OCI-LY3 (cell line): Measurements from ENCODE around the gene PACRG.
"Not testable (repeated sequence)": the region's sequence is repeated elsewhere in the genome, so short reads cannot be mapped to it uniquely, and the experiment has no call there.

Experiments used
- H2AFZ ChIP-seq: fragments of 200-600, 300-600 bp; shearing (Covaris generic); 2 replicates; pipeline ENCODE4 v1.6.0; 2014; ENCODE audit warnings: antibody characterized with exemption, low read depth, low read length
- H3K27ac ChIP-seq: fragments of 200-600, 300-600 bp; sonication (generic); 2 replicates; pipeline ENCODE4 v1.5.1; 2014; ENCODE audit warnings: mild to moderate bottlenecking, low read length, moderate library complexity, mixed read lengths
- H3K27me3 ChIP-seq: fragments of 200-600, 300-600 bp; sonication (generic); 2 replicates; pipeline ENCODE4 v1.6.1; 2014; ENCODE audit warnings: low read depth, low read length, mixed read lengths
- H3K36me3 ChIP-seq: fragments of 200-600, 300-600 bp; sonication (generic); replicated peaks from 2 replicates; pipeline ENCODE3; 2014; ENCODE audit warnings: low read depth, low read length, mixed read lengths
- H3K4me1 ChIP-seq: fragments of 300-600, 200-600 bp; sonication (generic); 2 replicates; pipeline ENCODE4 v1.6.1; 2014; ENCODE audit warnings: low read length, mixed read lengths
- H3K4me2 ChIP-seq: fragments of 200-600, 300-600 bp; sonication (generic); 2 replicates; pipeline ENCODE4 v1.6.1; 2014; ENCODE audit warnings: low read length, mixed read lengths
- H3K4me3 ChIP-seq: fragments of 300-600, 200-600 bp; sonication (generic); 2 replicates; pipeline ENCODE4 v1.5.1; 2014; ENCODE audit warnings: antibody characterized with exemption, mild to moderate bottlenecking, low read length, moderate library complexity
- H3K79me2 ChIP-seq: fragments of 300-600, 200-600 bp; shearing (Covaris generic); 2 replicates; pipeline ENCODE4 v1.6.1; 2014; ENCODE audit warnings: mild to moderate bottlenecking, low read length, mixed read lengths
- H3K9ac ChIP-seq: fragments of 300-600, 200-600 bp; shearing (Covaris generic); 2 replicates; pipeline ENCODE4 v1.6.0; 2014; ENCODE audit warnings: mild to moderate bottlenecking, low read length, moderate library complexity
- H3K9me3 ChIP-seq: fragments of 200-600, 300-600 bp; shearing (Covaris generic); 2 replicates; pipeline ENCODE4 v1.6.1; 2014; ENCODE audit warnings: low read length, mixed read lengths; ENCODE audit not compliant: insufficient read depth
- H4K20me1 ChIP-seq: fragments of 200-600, 300-600 bp; sonication (generic); 2 replicates; pipeline ENCODE4 v1.6.1; 2016; ENCODE audit warnings: low read length, mixed read lengths; ENCODE audit not compliant: insufficient read depth
- EZH2phosphoT487 ChIP-seq: fragments of 200-600 bp; shearing (Covaris generic); IDR thresholded peaks from 2 replicates; pipeline ENCODE4 v1.6.1; 2018; ENCODE audit warnings: antibody characterized with exemption, mixed run types, low read depth
- TF ChIP-seq, protein P1 (sequence below): fragments of 200-600, 300-600 bp; sonication (generic); IDR thresholded peaks from 2 replicates; pipeline ENCODE4 v1.5.1; 2014; ENCODE audit warnings: antibody characterized with exemption, low read length, low read depth

Gene PACRG

GRCh38 chr6:163311830-163312229, 584.1 kb downstream of the PACRG start:
- Histone ChIP-seq H3K9me3 (no peaks in the 10 kb centered on the region), H3K4me1 (no peaks in the 10 kb centered on the region), H3K36me3 (no peaks in the 10 kb centered on the region), H3K9ac (no peak overlapping the region), H3K4me2 (no peak overlapping the region), H3K4me3 (no peak overlapping the region), H3K27ac (no peak overlapping the region), H2AFZ (no peak overlapping the region), H4K20me1 (no peaks in the 10 kb centered on the region), H3K27me3 (no peaks in the 10 kb centered on the region), H3K79me2 (no peaks in the 10 kb centered on the region)
- no peak for TF ChIP-seq EZH2phosphoT487
- TF ChIP-seq, protein P1, sequence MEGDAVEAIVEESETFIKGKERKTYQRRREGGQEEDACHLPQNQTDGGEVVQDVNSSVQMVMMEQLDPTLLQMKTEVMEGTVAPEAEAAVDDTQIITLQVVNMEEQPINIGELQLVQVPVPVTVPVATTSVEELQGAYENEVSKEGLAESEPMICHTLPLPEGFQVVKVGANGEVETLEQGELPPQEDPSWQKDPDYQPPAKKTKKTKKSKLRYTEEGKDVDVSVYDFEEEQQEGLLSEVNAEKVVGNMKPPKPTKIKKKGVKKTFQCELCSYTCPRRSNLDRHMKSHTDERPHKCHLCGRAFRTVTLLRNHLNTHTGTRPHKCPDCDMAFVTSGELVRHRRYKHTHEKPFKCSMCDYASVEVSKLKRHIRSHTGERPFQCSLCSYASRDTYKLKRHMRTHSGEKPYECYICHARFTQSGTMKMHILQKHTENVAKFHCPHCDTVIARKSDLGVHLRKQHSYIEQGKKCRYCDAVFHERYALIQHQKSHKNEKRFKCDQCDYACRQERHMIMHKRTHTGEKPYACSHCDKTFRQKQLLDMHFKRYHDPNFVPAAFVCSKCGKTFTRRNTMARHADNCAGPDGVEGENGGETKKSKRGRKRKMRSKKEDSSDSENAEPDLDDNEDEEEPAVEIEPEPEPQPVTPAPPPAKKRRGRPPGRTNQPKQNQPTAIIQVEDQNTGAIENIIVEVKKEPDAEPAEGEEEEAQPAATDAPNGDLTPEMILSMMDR: no peak

- H3K4me2 ChIP-seq: no peak overlapping the region
- H3K9ac ChIP-seq: no peak overlapping the region
- H3K27me3 ChIP-seq: no peaks in the 10 kb centered on the region
- H4K20me1 ChIP-seq: no peaks in the 10 kb centered on the region
- no peaks in the 10 kb centered on the region for H3K36me3 ChIP-seq
- no peak overlapping the region for H2AFZ ChIP-seq
- no peak overlapping the region for H3K4me3 ChIP-seq
- no peak for TF ChIP-seq EZH2phosphoT487
- TF ChIP-seq, protein P1: no peak
- H3K79me2 ChIP-seq: no peaks in the 10 kb centered on the region
- no peaks in the 10 kb centered on the region for H3K4me1 ChIP-seq
- H3K9me3 ChIP-seq: no peaks in the 10 kb centered on the region
- H3K27ac ChIP-seq: no peak overlapping the region
These were observed 585.8 kb downstream of the PACRG start for GRCh38 chr6:163313566-163313965.

DNA sequence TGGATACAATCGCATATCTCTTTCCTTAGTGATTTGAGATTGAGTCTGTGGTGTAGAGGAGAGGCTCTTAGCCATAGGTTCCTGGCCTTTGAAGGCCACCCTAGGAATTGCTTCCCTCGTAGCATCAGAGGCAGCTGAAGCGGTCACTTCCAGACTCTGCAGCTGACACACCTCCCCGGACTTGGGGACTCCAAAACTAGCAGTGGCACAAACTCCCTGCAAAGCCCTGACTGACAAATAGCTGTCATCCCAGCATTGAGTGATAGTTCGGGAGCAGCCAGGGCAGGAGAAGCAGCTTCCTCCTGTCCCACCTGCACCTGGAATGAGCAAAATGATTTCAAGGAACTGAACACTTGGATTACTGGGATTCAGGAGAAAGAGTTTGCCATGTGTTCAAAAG, 586.2 kb downstream of the PACRG start:
- Histone ChIP-seq H3K27me3 (no peaks in the 10 kb centered on the region), H2AFZ (no peak overlapping the region), H3K27ac (no peak overlapping the region), H3K4me3 (no peak overlapping the region), H3K36me3 (no peaks in the 10 kb centered on the region), H3K79me2 (no peaks in the 10 kb centered on the region), H4K20me1 (no peaks in the 10 kb centered on the region), H3K4me1 (no peaks in the 10 kb centered on the region), H3K9me3 (no peaks in the 10 kb centered on the region), H3K9ac (no peak overlapping the region), H3K4me2 (no peak overlapping the region)
- TF ChIP-seq, protein P1: no peak
- TF ChIP-seq EZH2phosphoT487: no peak

DNA sequence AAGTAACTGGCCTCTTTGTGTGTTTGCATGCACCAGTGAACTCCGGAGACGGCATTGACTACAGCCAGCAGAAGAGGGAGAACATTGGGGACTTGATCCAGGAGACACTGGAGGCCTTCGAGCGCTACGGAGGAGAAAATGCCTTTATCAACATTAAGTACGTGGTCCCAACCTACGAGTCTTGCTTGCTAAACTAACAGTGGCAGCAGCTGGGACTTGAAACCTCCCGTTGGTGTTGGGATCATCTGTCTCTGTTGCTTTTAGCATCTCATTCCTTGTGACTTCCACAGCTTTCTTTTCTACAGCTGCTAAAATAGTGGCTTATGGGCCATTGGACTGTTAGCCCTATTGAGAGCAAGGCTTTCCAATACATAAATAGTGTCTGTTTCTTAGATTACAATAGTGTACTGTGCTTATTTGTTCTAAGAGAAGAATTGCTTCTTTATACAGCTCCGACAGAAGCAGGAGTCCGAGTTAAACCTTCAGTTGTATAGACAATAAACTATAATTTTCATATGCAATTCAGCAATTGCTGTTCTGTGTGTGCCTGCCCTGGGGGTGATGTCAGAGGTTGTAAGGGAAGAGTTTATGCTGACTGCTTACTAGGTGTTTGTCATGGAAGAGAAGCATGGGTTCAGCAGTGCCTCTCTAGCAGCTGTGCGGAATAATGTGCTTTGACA, 587.2 kb downstream of the PACRG start:
- no peak overlapping the region for H3K9ac ChIP-seq
- H3K4me1 ChIP-seq: no peaks in the 10 kb centered on the region
- no peaks in the 10 kb centered on the region for H4K20me1 ChIP-seq
- H3K27me3 ChIP-seq: no peaks in the 10 kb centered on the region
- no peaks in the 10 kb centered on the region for H3K9me3 ChIP-seq
- no peak overlapping the region for H2AFZ ChIP-seq
- no peak overlapping the region for H3K4me2 ChIP-seq
- H3K4me3 ChIP-seq: no peak overlapping the region
- no peaks in the 10 kb centered on the region for H3K36me3 ChIP-seq
- H3K27ac ChIP-seq: no peak overlapping the region
- H3K79me2 ChIP-seq: no peaks in the 10 kb centered on the region
- TF ChIP-seq, protein P1: no peak
- TF ChIP-seq EZH2phosphoT487: no peak

GRCh38 chr6:163316866-163317495, 589.2 kb downstream of the PACRG start:
- not testable (repeated sequence) for H3K4me2 ChIP-seq, H3K9ac ChIP-seq, H3K36me3 ChIP-seq, H3K27ac ChIP-seq, H3K79me2 ChIP-seq, H4K20me1 ChIP-seq, H3K4me1 ChIP-seq, H3K4me3 ChIP-seq, H3K27me3 ChIP-seq, H2AFZ ChIP-seq, H3K9me3 ChIP-seq
